ENCODE data around the gene BST1. TPM values are rescaled to one million over a fixed set of nuclear protein-coding genes. Genes with fewer than 3 reads are reported as not detected.

Gene BST1
- polyA plus RNA-seq, 2 donors = 0.96 to 1.5 TPM

- 94 to 95% methylated on average over 3 of the region's 3 CpGs for WGBS, 2 donors
- Histone ChIP-seq H3K36me3 (ENCODE audit: control insufficient read depth in 2 of 2, insufficient read depth in 2 of 2, low read length in 1 of 2) (no peaks in the 10 kb centered on the region), H3K27ac (ENCODE audit: low read depth in 2 of 2, low read length in 1 of 2) (no peak overlapping the region), H3K9me3 (ENCODE audit: control insufficient read depth in 2 of 2, insufficient read depth in 1 of 2, low read depth in 1 of 2, low read length in 1 of 2) (no peaks in the 10 kb centered on the region), H3K27me3 (ENCODE audit: control insufficient read depth in 1 of 2, insufficient read depth in 2 of 2, low read length in 2 of 2) (no peaks in the 10 kb centered on the region), H3K4me3 (ENCODE audit: low read depth in 1 of 2, low read length in 2 of 2) (no peak overlapping the region), H3K4me1 (ENCODE audit: control insufficient read depth in 2 of 2, insufficient read depth in 2 of 2, low read length in 1 of 2) (no peaks in the 10 kb centered on the region)
These were observed 27.5 kb upstream of the BST1 start for GRCh38 chr4:15675356-15675755.

GRCh38 chr4:15676039-15676438 lies 26.8 kb upstream of the BST1 start:
- H3K4me1 ChIP-seq (ENCODE audit: control insufficient read depth in 2 of 2, insufficient read depth in 2 of 2, low read length in 1 of 2) = no peaks in the 10 kb centered on the region
- H3K36me3 ChIP-seq (ENCODE audit: control insufficient read depth in 2 of 2, insufficient read depth in 2 of 2, low read length in 1 of 2) = no peaks in the 10 kb centered on the region
- H3K9me3 ChIP-seq (ENCODE audit: control insufficient read depth in 2 of 2, insufficient read depth in 1 of 2, low read depth in 1 of 2, low read length in 1 of 2) = no peaks in the 10 kb centered on the region
- WGBS, 2 donors = 87 to 89% methylated on average over 1 of the region's 1 CpG
- no peak overlapping the region for H3K27ac ChIP-seq (ENCODE audit: low read depth in 2 of 2, low read length in 1 of 2)
- H3K27me3 ChIP-seq (ENCODE audit: control insufficient read depth in 1 of 2, insufficient read depth in 2 of 2, low read length in 2 of 2) = no peaks in the 10 kb centered on the region
- no peak overlapping the region for H3K4me3 ChIP-seq (ENCODE audit: low read depth in 1 of 2, low read length in 2 of 2)

- H3K4me1 ChIP-seq (ENCODE audit: control insufficient read depth in 2 of 2, insufficient read depth in 2 of 2, low read length in 1 of 2) = no peaks in the 10 kb centered on the region
These were observed 26.0 kb upstream of the BST1 start for GRCh38 chr4:15676899-15677298.

GRCh38 chr4:15677507-15677988 lies 25.3 kb upstream of the BST1 start:
- peak overlapping the region; percentile 69 to 76 for H3K27ac ChIP-seq (ENCODE audit: low read depth in 2 of 2, low read length in 1 of 2)
- no peaks in the 10 kb centered on the region for H3K4me1 ChIP-seq (ENCODE audit: control insufficient read depth in 2 of 2, insufficient read depth in 2 of 2, low read length in 1 of 2)
- H3K4me3 ChIP-seq (ENCODE audit: low read depth in 1 of 2, low read length in 2 of 2) = no peak overlapping the region
- no peaks in the 10 kb centered on the region for H3K36me3 ChIP-seq (ENCODE audit: control insufficient read depth in 2 of 2, insufficient read depth in 2 of 2, low read length in 1 of 2)
- H3K27me3 ChIP-seq (ENCODE audit: control insufficient read depth in 1 of 2, insufficient read depth in 2 of 2, low read length in 2 of 2) = no peaks in the 10 kb centered on the region
- WGBS, 2 donors = 52 to 61% methylated on average over 2 of the region's 2 CpGs
- H3K9me3 ChIP-seq (ENCODE audit: control insufficient read depth in 2 of 2, insufficient read depth in 1 of 2, low read depth in 1 of 2, low read length in 1 of 2) = no peaks in the 10 kb centered on the region

More at GRCh38 chr4:15676899-15677298, 26.0 kb upstream of the BST1 start:
- no peaks in the 10 kb centered on the region for H3K27me3 ChIP-seq (ENCODE audit: control insufficient read depth in 1 of 2, insufficient read depth in 2 of 2, low read length in 2 of 2)
- H3K36me3 ChIP-seq (ENCODE audit: control insufficient read depth in 2 of 2, insufficient read depth in 2 of 2, low read length in 1 of 2) = no peaks in the 10 kb centered on the region
- 92 to 95% methylated on average over 6 of the region's 6 CpGs for WGBS, 2 donors
- H3K27ac ChIP-seq (ENCODE audit: low read depth in 2 of 2, low read length in 1 of 2) = no peak overlapping the region
- H3K9me3 ChIP-seq (ENCODE audit: control insufficient read depth in 2 of 2, insufficient read depth in 1 of 2, low read depth in 1 of 2, low read length in 1 of 2) = no peaks in the 10 kb centered on the region
- H3K4me3 ChIP-seq (ENCODE audit: low read depth in 1 of 2, low read length in 2 of 2) = no peak overlapping the region

- Histone ChIP-seq H3K27ac (ENCODE audit: low read depth in 2 of 2, low read length in 1 of 2) (peak overlapping the region; percentile 95 to 99), H3K9me3 (ENCODE audit: control insufficient read depth in 2 of 2, insufficient read depth in 1 of 2, low read depth in 1 of 2, low read length in 1 of 2) (no peaks in the 10 kb centered on the region), H3K4me1 (ENCODE audit: control insufficient read depth in 2 of 2, insufficient read depth in 2 of 2, low read length in 1 of 2) (peaks cover 0 to 3% of the 10 kb centered on the region in 2 donors), H3K27me3 (ENCODE audit: control insufficient read depth in 1 of 2, insufficient read depth in 2 of 2, low read length in 2 of 2) (no peaks in the 10 kb centered on the region), H3K4me3 (ENCODE audit: low read depth in 1 of 2, low read length in 2 of 2) (peak overlapping the region; percentile 71 to 87), H3K36me3 (ENCODE audit: control insufficient read depth in 2 of 2, insufficient read depth in 2 of 2, low read length in 1 of 2) (no peaks in the 10 kb centered on the region)
- WGBS, 2 donors = 1% methylated on average over 14 of the region's 14 CpGs
These were observed 21.8 kb upstream of the BST1 start for GRCh38 chr4:15681067-15681371.

GRCh38 chr4:15681372-15682241 lies 21.3 kb upstream of the BST1 start, which contains the start of gene FAM200B:
TSS of gene FAM200B (plus strand) at chr4:15681827. CDS start at chr4:15686978, 5,151 bp downstream.
- no peaks in the 10 kb centered on the region for H3K27me3 ChIP-seq (ENCODE audit: control insufficient read depth in 1 of 2, insufficient read depth in 2 of 2, low read length in 2 of 2)
- peak within 1 kb of the TSS; percentile 71 to 87 for H3K4me3 ChIP-seq (ENCODE audit: low read depth in 1 of 2, low read length in 2 of 2)
- H3K36me3 ChIP-seq (ENCODE audit: control insufficient read depth in 2 of 2, insufficient read depth in 2 of 2, low read length in 1 of 2) = no peaks in the 10 kb centered on the region
- 0 to 1% methylated on average over 56 of the region's 56 CpGs for WGBS, 2 donors
- H3K27ac ChIP-seq (ENCODE audit: low read depth in 2 of 2, low read length in 1 of 2) = peak within 1 kb of the TSS; percentile 95 to 99
- peaks cover 0 to 3% of the 10 kb centered on the region in 2 donors for H3K4me1 ChIP-seq (ENCODE audit: control insufficient read depth in 2 of 2, insufficient read depth in 2 of 2, low read length in 1 of 2)
- H3K9me3 ChIP-seq (ENCODE audit: control insufficient read depth in 2 of 2, insufficient read depth in 1 of 2, low read depth in 1 of 2, low read length in 1 of 2) = no peaks in the 10 kb centered on the region

GRCh38 chr4:15682242-15683142 lies 20.4 kb upstream of the BST1 start:
- 25 to 30% methylated on average over 6 of the region's 6 CpGs for WGBS, 2 donors
- no peaks in the 10 kb centered on the region for H3K36me3 ChIP-seq (ENCODE audit: control insufficient read depth in 2 of 2, insufficient read depth in 2 of 2, low read length in 1 of 2)
- peaks cover 0 to 3% of the 10 kb centered on the region in 2 donors for H3K4me1 ChIP-seq (ENCODE audit: control insufficient read depth in 2 of 2, insufficient read depth in 2 of 2, low read length in 1 of 2)
- peak overlapping the region; percentile 71 to 87 for H3K4me3 ChIP-seq (ENCODE audit: low read depth in 1 of 2, low read length in 2 of 2)
- no peaks in the 10 kb centered on the region for H3K27me3 ChIP-seq (ENCODE audit: control insufficient read depth in 1 of 2, insufficient read depth in 2 of 2, low read length in 2 of 2)
- H3K27ac ChIP-seq (ENCODE audit: low read depth in 2 of 2, low read length in 1 of 2) = peak overlapping the region; percentile 95 to 99
- H3K9me3 ChIP-seq (ENCODE audit: control insufficient read depth in 2 of 2, insufficient read depth in 1 of 2, low read depth in 1 of 2, low read length in 1 of 2) = no peaks in the 10 kb centered on the region

GRCh38 chr4:15683143-15683495 lies 19.7 kb upstream of the BST1 start:
- 65% methylated on average over 2 of the region's 2 CpGs for WGBS, 2 donors
- peaks cover 0 to 3% of the 10 kb centered on the region in 2 donors for H3K4me1 ChIP-seq (ENCODE audit: control insufficient read depth in 2 of 2, insufficient read depth in 2 of 2, low read length in 1 of 2)

GRCh38 chr4:15684498-15684897 lies 18.4 kb upstream of the BST1 start:
- H3K9me3 ChIP-seq (ENCODE audit: control insufficient read depth in 2 of 2, insufficient read depth in 1 of 2, low read depth in 1 of 2, low read length in 1 of 2) = no peaks in the 10 kb centered on the region
- no peak overlapping the region for H3K4me3 ChIP-seq (ENCODE audit: low read depth in 1 of 2, low read length in 2 of 2)
- H3K36me3 ChIP-seq (ENCODE audit: control insufficient read depth in 2 of 2, insufficient read depth in 2 of 2, low read length in 1 of 2) = no peaks in the 10 kb centered on the region
- WGBS, 2 donors = 77 to 84% methylated on average over 1 of the region's 1 CpG
- peak overlapping the region in 1 of 2 donors; percentile 47 for H3K27ac ChIP-seq (ENCODE audit: low read depth in 2 of 2, low read length in 1 of 2)
- H3K4me1 ChIP-seq (ENCODE audit: control insufficient read depth in 2 of 2, insufficient read depth in 2 of 2, low read length in 1 of 2) = peaks cover 0 to 3% of the 10 kb centered on the region in 2 donors
- no peaks in the 10 kb centered on the region for H3K27me3 ChIP-seq (ENCODE audit: control insufficient read depth in 1 of 2, insufficient read depth in 2 of 2, low read length in 2 of 2)

More at GRCh38 chr4:15683143-15683495, 19.7 kb upstream of the BST1 start:
- H3K36me3 ChIP-seq (ENCODE audit: control insufficient read depth in 2 of 2, insufficient read depth in 2 of 2, low read length in 1 of 2) = no peaks in the 10 kb centered on the region
- no peaks in the 10 kb centered on the region for H3K27me3 ChIP-seq (ENCODE audit: control insufficient read depth in 1 of 2, insufficient read depth in 2 of 2, low read length in 2 of 2)
- no peak overlapping the region for H3K27ac ChIP-seq (ENCODE audit: low read depth in 2 of 2, low read length in 1 of 2)
- no peaks in the 10 kb centered on the region for H3K9me3 ChIP-seq (ENCODE audit: control insufficient read depth in 2 of 2, insufficient read depth in 1 of 2, low read depth in 1 of 2, low read length in 1 of 2)
- H3K4me3 ChIP-seq (ENCODE audit: low read depth in 1 of 2, low read length in 2 of 2) = peak overlapping the region in 1 of 2 donors; percentile 87
